ENCODE measurements around the gene DIS3L2. TPM values are rescaled to one million over a fixed set of nuclear protein-coding genes. Genes with fewer than 3 reads are reported as not detected.

DIS3L2 gene
- total RNA-seq, 6 experiments from 2014 or later: 18.2 to 23.6 (median 21.6) TPM

- H3K4me3 Mint-ChIP-seq: no peak overlapping the region
- no peak overlapping the region for H3K27ac Mint-ChIP-seq
- H3K9me3 Mint-ChIP-seq: no peaks in the 10 kb centered on the region
- peaks cover 1% of the 10 kb centered on the region; the same call in 1 of the 2 replicates for H3K27me3 Mint-ChIP-seq (ENCODE audit: insufficient read depth)
- TF ChIP-seq CTCF (IDR thresholded peaks at IDR 0.05): no peak
- DNase-seq: no peak
- H3K4me1 Mint-ChIP-seq (ENCODE audit: low read depth): no peaks in the 10 kb centered on the region
- H3K36me3 Mint-ChIP-seq (ENCODE audit: low read depth): 0 out of 2 replicates have a peak, but pooled peaks cover 13% of the 10 kb centered on the region
Measured at GRCh38 chr2:232211743-232212686, 250.5 kb downstream of the DIS3L2 start.

- DNase-seq: no peak
- Mint-ChIP-seq H3K27ac (no peak overlapping the region), H3K9me3 (no peaks in the 10 kb centered on the region), H3K4me1 (ENCODE audit: low read depth) (no peaks in the 10 kb centered on the region), H3K36me3 (ENCODE audit: low read depth) (0 out of 2 replicates have a peak, but pooled peaks cover 13% of the 10 kb centered on the region), H3K4me3 (no peak overlapping the region), H3K27me3 (ENCODE audit: insufficient read depth) (peaks cover 1% of the 10 kb centered on the region; the same call in 1 of the 2 replicates)
- TF ChIP-seq CTCF (IDR thresholded peaks at IDR 0.05): no peak
Measured at GRCh38 chr2:232213176-232213575, 251.7 kb downstream of the DIS3L2 start.

GRCh38 chr2:232214053-232214452, 252.5 kb downstream of the DIS3L2 start:
- Mint-ChIP-seq H3K9me3 (no peaks in the 10 kb centered on the region), H3K4me3 (no peak overlapping the region), H3K27me3 (ENCODE audit: insufficient read depth) (peaks cover 1% of the 10 kb centered on the region; the same call in 1 of the 2 replicates), H3K27ac (no peak overlapping the region), H3K4me1 (ENCODE audit: low read depth) (no peaks in the 10 kb centered on the region), H3K36me3 (ENCODE audit: low read depth) (0 out of 2 replicates have a peak, but pooled peaks cover 13% of the 10 kb centered on the region)
- DNase-seq: no peak
- no peak for TF ChIP-seq CTCF (IDR thresholded peaks at IDR 0.05)

GRCh38 chr2:232216028-232216427, 254.5 kb downstream of the DIS3L2 start:
- no peak for DNase-seq
- Mint-ChIP-seq H3K9me3 (no peaks in the 10 kb centered on the region), H3K27ac (no peak overlapping the region), H3K27me3 (ENCODE audit: insufficient read depth) (peaks cover 3% of the 10 kb centered on the region; the same call in 1 of the 2 replicates), H3K4me3 (no peak overlapping the region), H3K36me3 (ENCODE audit: low read depth) (0 out of 2 replicates have a peak, but pooled peaks cover 4% of the 10 kb centered on the region), H3K4me1 (ENCODE audit: low read depth) (no peaks in the 10 kb centered on the region)
- no peak for TF ChIP-seq CTCF (IDR thresholded peaks at IDR 0.05)

- Mint-ChIP-seq H3K27me3 (ENCODE audit: insufficient read depth) (peaks cover 2% of the 10 kb centered on the region; the same call in 1 of the 2 replicates), H3K36me3 (ENCODE audit: low read depth) (peaks cover 5% of the 10 kb centered on the region; the same call in 1 of the 2 replicates), H3K4me1 (ENCODE audit: low read depth) (no peaks in the 10 kb centered on the region), H3K27ac (no peak overlapping the region), H3K4me3 (no peak overlapping the region), H3K9me3 (no peaks in the 10 kb centered on the region)
- DNase-seq: no peak
- TF ChIP-seq CTCF (IDR thresholded peaks at IDR 0.05): no peak
Measured at GRCh38 chr2:232218778-232219495, 257.4 kb downstream of the DIS3L2 start.
